Amygdala (tissue), 56 donors: ENCODE measurements around the gene MCF2L2.
"Not testable (repeated sequence)": the region's sequence is repeated elsewhere in the genome, so short reads cannot be mapped to it uniquely, and the experiment has no call there.

ENCODE experiments used
- DNase-seq, 56 donors: peaks; one replicate each; lab custom pipeline; 2025; lab: John Stamatoyannopoulos, UW

Gene MCF2L2

DNA sequence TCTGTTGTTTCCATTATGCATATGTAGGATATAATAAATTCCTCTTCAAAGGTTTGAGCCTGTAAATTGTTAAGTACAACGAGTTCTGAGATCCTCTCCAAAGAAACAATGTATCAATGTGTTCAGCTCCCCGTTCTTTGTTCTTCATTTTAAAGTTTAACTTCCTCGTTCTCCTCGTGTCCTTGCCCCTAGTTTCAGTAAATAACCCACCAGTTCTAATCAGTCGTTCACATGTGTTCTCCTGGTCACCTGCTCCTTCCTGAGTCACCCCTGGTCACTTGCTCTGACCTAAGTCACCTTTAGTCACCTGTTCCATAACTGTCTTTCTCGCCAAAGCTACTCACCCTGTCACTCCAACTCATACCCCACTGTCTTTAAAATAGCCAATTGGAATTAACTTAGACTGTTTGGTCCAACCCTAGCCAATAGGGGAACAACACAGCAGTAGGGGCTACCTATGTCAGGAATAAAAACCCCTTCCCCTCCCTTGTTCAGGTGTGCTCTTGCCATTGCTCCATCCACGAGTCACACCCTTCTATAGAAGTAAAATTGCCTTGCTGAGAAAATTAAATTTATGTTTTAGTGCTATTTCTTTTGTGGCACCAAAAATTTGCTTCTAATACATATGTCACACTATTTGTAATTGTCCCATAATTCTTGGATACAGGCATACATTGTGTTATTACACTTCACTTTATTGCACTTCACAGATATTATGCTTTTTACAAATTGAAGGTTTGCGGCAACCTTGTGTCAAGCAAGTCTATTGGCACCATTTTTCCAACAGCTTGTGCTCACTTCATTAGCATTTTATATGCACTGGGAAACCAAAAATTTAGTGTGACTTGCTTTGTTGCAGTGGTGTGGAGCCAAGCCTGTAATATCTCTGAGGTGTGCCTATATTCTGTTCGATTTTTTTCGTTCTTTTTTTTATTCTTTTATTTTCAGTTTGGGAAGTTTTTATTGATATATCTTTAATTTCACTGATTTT, 15.3 kb upstream of the MCF2L2 start:
- no peak for DNase-seq

DNA sequence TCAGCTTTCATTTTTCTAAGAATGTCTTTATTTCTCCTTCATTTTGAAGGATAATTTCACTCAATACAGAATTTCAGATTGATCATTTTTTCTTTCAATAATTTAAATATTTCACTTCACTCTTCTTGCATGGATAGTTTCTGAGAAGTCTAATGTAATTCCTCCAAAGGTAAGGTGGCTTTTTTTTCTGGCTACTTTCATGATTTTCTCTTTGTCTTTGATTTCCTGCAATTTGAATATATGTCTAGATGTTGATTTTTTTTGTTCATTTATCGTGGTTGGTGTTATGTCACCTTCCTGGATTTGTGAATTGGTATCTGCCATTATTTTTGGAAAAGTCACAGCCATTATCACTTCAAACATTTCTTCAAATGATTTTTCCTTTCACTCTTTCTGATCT, 14.6 kb upstream of the MCF2L2 start:
- DNase-seq, result no peak

DNA sequence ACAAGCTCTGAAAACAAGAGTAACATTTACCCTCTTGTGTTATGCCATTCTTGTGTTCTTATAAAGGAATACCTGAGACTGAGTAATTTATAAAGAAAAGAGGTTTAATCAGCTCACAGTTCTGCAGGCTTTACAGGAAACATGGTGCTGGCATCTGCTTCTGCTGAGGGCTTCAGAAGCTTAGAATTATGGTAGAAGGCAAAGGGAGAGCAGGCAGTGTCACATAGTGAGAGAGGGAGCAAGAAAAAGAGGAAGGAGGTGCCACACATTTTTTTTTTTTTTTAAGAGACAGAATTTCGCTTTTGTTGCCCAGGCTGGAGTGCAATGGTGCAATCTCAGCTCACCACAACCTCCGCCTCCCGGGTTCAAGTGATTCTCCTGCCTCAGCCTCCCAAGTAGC, 12.1 kb upstream of the MCF2L2 start:
- DNase-seq, result not testable (repeated sequence)

DNA sequence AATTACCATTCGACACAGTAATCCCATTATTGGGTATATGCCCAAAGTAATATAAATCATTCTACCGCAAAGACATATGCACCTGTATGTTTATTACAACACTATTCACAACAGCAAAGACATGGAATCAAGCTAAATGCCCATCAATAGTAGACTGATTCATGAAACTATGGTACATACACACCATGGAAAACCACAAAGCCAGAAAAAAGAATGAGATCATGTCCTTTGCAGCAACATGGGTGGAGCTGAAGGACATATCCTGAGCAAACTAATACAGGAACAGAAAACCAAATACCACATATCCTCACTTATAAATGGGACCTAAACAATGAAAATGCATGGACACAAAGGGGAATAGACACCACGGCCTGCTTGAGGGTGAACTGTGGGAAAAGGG, 11.1 kb upstream of the MCF2L2 start:
- DNase-seq, result no peak

DNA sequence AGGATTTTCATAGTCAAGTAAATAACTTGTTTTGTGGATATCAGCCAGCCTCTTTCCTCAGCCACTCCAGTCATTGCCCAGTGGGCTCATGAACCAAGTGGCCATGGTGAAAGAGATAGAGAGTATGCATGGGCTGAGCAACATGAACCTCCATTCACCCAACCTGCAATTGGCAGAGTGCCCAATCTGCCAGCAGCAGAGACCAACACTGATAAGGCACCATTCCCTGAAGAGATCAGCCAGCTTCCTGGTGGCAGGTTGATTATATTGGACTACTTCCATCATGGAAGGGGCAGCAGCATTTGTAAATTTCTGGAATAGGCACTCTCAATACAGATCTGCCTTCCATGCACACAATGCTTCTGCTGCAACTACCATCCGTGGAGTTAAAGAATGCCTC, 10.3 kb upstream of the MCF2L2 start:
- peak in 1 of 56 donors; percentile 7 for DNase-seq

DNA sequence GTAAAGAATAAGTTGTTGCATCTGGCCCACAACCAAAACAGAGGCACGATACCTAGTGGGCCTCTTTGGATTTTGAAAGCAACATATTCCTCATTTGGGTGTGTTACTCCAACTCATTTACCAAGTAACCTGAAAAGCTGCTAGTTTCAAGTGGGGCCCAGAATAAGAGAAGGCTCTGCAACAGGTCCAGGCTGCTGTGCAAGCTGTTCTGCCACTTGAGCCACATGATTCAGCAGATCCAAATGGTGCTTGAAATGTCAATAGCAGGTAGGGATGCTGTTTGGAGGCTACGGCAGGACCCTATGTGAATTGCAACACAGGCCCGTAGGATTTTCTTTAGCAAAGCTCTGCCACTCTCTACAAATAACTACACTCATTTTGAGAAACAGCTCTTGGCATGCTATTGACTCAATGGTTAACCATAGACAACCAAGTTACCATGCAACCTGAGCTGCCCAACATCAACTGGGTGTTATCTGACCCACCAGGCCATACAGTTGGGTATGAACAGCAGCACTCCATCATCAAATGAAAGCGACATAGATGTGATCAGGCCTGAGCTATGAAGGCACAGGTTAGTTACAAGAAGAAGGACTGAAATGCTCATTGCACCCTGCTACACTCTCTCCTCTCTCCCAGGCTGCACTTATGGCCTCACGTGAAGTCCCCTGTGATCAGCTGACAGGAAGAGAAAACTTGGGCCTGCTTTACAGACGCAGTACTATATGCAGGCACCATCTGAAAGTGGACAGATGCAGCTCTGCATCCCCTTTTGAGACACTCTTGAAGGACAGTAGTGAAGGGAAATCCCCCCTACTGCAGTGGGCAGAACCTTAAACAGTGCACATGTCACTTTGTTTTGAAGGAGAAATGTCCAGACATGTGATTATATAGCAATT, 9.5 kb upstream of the MCF2L2 start:
- no peak for DNase-seq

DNA sequence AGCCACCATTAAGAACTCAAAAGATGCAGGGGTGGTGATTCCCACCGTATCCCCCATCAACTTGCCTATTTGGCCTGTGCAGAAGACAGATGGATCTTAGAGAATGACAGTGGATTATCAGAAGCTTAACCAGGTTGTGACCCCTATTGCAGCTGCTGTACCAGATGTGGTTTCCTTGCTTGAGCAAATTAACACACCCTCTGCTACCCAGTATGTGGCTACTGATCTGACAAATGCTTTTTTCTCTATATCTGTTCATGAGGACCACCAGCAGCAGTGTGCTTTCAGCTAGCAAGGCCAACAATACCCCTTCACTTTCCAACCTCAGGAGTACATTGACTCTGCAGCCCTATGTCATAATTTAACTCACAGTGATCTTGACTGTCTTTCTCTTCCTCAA, 8.6 kb upstream of the MCF2L2 start:
- no peak for DNase-seq

DNA sequence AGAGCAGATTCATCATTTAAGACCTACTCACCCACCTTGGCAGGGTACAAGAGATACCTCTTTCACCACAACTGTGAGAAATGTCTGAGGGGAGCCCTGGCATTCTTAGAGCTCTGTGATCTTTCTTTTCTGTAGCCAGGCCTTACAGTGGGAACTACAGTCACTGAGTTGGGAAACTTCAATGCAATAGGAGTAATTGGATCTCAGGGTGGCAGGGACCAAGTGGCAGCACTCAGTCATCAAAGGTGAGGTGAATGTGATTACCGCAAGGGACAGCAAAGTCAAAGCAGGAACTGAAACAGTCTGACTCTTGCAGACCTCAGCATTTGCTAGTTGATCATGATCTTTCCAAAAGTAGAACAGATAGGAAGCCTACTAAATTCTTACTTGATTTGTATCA, 7.2 kb upstream of the MCF2L2 start:
- no peak for DNase-seq

DNA sequence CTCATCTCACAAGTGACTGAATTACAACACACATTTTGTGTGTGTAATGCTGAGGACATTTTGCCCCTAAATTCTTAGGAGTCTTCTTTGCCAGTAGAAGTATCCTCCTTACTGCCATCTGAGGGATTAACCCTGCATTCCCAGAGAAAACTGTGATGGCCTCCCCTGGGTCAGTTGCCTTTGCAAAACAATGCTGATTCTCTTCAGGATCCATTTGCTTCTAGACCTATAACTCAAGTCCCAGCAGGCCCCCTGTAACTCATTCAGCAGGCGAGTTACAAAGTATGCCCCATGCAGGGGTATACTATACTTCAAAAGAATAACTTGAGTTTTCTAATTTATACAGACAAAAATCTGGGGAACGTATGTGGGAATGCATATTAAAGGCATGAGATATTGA, 6.6 kb upstream of the MCF2L2 start:
- DNase-seq, result no peak

DNA sequence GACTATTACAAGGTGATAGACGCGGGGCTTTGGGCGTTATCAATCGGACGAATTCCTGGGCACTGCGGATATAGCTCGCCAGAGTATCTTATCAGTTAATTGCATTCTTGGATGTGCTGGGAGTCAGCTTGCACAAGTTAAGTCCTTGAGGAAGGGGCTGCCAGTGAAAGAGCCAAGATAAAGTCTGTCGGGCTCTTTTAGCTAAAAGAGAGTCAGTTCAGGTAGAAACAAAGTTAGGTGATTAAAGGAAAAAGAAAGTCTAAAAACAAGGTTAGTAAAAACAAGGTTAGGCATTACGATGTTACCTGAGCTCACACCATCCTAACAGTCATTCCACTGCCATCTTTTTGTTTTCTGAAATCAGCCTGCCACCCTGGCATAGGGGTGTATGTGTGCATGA, 6.1 kb upstream of the MCF2L2 start:
- no peak for DNase-seq

DNA sequence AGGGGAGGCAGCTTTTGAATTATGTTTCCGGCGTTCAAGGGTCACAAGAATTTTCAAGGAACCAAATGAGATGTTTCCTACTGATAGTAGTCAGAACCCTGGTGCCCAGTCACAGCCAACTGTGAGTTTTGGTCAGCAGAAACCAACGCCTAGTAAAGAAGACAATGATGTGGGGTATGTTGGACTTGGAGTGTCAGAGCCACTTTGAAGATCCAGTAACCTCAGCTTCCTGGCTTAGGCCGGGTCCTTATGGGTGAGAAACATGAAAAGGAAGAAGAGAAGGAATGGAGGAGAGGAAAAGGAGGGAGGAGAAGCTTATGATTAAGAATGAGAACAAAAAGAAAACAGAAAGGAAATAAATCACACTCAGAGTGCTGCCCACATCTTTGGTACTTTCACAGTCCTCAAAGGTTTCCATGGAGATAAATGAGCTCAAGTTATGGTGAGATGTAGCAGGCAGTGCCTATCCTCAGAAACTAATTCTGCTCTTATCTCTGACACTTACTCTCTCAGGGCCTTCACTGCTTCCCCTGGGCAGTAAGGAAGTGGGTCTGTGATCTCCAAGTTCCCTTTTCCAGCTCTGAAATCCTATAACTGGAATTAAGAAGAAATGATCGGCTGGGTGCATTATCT, 2.0 kb upstream of the MCF2L2 start:
- DNase-seq, result peak in 2 of 56 donors; percentile 5 to 10

DNA sequence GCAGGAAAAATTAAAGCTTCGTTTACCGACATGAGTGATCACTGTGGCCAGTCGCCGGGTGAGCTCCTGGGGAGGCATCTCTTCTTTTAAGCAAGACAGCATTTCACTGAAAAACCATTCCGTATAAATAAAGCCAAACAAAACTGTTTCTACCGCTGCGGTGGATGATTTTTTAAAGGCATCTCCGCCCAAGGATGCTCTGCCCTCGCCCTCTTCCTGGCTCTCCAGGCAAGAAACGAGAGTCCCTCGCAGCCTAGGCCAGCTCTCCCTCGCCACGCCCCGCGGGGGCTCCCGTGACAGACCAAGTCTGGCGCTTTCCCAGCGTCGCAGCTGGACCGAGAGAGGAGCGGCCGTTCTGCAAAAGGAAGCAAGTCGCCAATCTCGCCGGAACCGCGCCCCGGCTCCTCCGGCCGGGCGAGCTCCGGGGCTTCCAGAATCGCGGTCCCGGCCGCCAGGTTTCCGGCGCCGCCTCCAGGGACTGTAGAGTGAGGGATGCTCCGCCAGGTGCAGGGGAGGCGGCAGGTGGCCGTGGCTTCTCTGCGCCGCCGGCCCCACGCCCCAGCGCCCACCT, 458 bp downstream of the MCF2L2 start:
- DNase-seq, result peak in 54 of 56 donors; percentile 4 to 75 (median 45)

DNA sequence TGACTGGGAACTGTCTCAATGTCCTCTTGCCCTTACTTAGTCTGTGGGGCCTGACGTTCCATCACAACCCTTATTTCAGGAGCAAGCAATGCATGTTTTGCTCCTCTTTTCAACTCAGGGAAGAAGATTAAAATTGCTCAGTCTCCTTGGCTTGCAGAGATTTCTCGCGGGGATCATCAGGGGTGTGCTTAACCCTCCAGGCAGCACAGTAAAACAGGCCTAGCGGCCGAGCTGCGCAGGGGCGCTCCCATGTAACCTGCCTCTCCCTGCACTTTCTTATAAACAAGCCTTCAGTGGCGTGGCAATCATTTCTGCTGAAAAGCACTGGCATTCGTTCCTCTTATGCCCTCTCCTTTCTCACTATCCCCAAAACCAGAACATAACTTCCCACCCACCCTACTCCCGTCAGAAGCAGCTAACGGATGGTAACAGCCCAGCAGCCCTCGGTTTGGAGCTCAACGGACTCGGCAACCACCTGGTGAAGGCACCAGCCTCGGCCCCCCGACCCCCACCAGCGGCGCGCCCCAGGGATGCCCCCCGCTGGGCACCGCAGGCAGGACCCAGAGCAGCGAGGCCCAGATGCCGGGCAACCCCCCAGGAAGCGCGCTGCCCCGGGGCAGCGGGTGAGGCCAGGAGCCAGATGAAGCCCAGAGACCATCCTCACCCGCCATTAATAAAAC, 1.1 kb downstream of the MCF2L2 start:
- peak in 13 of 56 donors; percentile 3 to 41 (median 28) for DNase-seq

DNA sequence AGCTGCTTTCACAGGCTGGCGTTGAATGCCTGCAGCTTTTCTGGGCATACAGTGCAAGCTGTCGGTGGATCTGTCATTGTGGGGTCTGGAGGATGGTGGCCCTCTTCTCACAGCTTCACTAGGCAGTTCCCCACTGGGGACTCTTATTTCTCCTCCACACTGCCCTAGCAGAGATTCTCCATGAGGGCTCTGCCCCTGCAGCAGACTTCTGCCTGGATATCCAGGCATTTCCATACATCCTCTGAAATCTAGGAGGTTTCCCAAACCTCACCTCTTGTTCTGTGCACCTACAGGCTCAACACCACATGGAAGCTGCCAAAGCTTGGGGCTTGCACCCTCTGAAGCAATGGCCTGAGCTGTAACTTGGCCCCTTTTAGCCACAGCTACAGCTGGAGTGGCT, 9.6 kb downstream of the MCF2L2 start:
- DNase-seq, result not testable (repeated sequence)

DNA sequence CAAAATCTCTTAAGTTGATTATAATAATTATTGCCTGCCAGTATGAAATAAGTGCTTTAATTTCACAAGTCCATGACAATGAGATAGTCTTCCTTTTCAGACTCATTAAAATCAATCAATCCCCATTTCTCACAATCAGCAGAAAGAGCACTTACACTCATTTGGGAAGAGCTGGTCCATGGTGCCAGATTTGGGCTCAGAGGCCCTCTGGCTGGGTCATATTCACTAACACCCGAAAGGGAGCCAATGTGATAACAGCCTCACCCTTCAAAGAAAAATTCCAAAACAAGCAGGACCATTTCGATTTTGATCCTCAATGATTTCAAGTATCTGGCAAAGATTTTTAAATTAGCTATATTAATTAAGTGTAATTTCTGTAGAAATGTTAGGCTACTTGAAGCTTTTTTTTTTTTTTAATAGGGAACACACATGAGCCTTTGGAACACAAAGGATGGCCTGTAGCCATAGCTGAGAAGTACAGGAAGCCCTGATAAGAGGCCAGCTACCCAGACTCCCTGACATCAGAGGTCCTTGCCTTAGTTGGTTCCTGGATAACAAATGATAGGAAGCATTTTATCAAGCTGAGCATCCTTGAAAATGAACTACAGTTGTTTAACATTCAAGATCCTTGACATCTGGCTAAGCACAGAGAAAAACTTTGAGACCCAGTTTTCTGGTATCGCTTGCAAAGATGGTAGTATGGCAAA, 17.1 kb downstream of the MCF2L2 start:
- DNase-seq, result no peak

DNA sequence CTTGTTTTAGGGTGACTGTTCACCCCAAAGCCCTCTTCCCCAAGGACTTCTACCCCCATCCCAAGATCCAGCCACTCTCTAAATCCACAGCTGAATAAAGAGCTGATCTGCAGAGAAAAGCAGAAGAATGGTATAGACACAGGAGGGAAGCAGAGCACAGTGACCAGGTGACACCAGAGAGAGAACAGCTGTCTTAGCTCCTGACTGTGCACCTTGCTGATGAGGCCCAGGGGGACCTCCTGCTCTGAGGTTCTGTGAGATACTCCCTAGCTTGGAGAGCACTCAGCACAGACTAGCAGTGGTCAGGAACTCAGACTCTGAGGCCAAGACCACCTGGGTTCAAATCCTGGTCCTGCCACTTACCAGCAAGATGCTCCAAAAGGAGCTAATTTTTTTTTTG, 17.7 kb downstream of the MCF2L2 start:
- DNase-seq, result no peak

DNA sequence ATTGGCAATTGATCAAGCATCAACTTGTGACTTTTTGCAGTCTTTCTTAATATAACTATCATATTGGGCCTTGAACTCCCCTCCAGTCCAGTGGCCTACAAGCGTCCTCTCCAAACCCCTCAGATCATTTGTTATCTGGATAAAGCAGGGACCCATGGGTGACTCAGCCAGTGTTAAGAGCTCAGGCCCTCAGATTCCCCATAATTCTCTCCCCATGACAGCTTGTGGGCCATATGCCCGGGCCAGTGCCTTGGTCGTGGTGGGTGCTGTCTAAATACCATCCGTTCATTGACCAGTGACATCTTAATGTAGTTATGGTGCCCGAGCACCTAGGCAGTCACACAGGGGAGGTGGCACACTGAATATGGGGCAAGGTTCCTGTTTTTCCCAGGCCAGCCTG, 18.1 kb downstream of the MCF2L2 start:
- DNase-seq, result no peak

DNA sequence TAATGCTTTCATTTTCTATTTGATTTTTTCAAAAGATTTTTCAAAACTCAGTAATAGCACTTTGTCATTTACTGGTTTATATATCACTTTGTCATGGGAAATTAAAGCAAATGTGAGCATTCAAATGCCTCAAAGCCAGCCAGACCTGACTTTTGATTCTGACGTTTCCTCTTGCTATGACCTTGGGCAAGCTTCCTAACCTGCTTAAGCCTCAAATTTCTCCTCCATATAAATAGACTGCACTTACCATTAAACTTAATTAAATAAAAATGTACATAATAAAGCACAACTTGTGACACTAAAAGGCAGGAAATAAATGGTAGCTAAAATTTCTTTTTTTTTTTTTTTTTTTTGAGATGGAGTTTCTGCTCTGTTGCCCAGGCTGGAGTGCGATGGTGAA, 19.2 kb downstream of the MCF2L2 start:
- DNase-seq, result no peak

DNA sequence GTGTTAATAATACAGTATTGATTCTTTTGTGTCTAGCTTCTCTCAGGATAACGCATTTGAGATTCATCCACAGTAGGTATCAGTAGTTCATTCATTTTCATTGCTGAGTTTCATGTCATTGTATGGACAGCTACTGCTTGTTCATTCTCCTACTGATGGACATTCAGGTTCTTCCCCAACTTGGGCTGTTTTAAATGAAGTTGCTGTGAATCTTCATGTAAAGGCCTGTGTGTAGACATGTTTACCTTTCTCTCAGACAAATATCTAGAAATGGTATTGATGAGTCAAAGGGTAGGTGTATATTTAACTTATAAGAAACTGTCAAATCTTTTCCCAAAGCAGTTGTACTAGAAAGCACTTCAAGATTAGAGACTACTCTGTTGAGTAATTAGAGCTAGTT, 26.7 kb downstream of the MCF2L2 start:
- no peak for DNase-seq
